ENCODE results near the gene USP47. TPM values are rescaled to one million over a fixed set of nuclear protein-coding genes. Genes with fewer than 3 reads are reported as not detected.
A peak's percentile ranks its signal among the peaks of the same experiment; 100 is the strongest.

USP47 gene
- total RNA-seq, 1 donor from 2014 or later: 21.3 TPM

DNA sequence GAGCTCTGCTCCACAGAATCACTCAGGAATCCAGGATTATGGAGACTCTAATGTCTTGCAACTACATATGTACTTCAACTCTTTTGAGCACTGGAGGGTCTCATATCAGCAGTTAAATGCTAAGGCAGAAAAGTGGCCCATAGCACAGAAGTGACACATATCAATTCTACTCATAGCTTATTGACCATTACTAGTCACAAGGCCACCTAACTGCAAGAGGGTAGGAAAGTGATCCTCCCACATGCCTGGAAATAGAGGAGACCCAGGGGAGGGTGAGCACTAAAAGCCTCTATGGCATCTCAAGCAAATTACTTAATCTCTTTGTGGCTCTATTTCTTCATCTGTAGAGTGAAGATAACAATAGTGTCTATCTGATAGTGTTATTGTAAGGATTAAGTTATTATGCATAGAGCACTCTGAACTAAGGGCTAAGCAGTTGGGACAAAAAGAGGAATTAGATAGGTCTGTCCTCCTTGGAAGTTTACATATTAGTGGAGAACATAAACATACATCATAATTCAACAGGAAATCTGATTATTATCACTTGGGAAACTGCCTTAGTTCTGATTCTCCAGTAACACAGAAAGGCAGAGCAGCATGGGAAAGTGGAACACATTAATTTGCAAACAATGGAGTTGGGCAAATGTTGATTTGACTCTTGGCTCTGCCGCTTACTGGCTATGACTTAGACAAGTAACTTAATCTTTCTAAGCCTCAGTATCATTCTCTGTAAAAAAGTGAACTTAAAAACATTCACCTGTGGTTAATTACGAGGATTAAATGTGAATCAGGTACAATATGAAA is 25.1 kb upstream of the USP47 start:
- DNase-seq (ENCODE audit: low read depth): peak; percentile 46
- no peak overlapping the region for H3K4me3 ChIP-seq (ENCODE audit: low read depth, low read length)
- TF ChIP-seq, protein P1, sequence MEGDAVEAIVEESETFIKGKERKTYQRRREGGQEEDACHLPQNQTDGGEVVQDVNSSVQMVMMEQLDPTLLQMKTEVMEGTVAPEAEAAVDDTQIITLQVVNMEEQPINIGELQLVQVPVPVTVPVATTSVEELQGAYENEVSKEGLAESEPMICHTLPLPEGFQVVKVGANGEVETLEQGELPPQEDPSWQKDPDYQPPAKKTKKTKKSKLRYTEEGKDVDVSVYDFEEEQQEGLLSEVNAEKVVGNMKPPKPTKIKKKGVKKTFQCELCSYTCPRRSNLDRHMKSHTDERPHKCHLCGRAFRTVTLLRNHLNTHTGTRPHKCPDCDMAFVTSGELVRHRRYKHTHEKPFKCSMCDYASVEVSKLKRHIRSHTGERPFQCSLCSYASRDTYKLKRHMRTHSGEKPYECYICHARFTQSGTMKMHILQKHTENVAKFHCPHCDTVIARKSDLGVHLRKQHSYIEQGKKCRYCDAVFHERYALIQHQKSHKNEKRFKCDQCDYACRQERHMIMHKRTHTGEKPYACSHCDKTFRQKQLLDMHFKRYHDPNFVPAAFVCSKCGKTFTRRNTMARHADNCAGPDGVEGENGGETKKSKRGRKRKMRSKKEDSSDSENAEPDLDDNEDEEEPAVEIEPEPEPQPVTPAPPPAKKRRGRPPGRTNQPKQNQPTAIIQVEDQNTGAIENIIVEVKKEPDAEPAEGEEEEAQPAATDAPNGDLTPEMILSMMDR (conservative IDR thresholded peaks at IDR 0.05; ENCODE audit: low read depth, low read length): no peak

DNA sequence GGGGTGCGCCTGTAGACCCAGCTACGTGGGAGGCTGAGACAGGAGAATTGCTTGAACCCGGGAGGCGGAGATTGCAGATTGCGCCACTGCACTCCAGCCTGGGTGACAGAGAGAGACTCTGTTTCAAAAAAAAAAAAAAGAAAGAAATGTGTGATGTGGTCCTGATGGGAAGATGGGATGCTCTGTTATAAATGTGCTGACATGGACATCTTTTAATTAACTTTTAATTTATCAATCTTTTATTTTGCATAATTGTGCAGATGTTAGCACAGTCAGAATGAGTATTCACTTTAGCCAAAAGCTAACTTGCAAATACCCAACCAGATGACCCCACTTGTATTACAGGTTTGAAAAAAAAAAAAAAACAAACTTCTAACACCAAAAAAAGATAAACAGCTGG is 23.8 kb upstream of the USP47 start:
- H3K4me3 ChIP-seq (ENCODE audit: low read depth, low read length): no peak overlapping the region
- no peak for DNase-seq (ENCODE audit: low read depth)
- TF ChIP-seq, protein P1 (conservative IDR thresholded peaks at IDR 0.05; ENCODE audit: low read depth, low read length): no peak

DNA sequence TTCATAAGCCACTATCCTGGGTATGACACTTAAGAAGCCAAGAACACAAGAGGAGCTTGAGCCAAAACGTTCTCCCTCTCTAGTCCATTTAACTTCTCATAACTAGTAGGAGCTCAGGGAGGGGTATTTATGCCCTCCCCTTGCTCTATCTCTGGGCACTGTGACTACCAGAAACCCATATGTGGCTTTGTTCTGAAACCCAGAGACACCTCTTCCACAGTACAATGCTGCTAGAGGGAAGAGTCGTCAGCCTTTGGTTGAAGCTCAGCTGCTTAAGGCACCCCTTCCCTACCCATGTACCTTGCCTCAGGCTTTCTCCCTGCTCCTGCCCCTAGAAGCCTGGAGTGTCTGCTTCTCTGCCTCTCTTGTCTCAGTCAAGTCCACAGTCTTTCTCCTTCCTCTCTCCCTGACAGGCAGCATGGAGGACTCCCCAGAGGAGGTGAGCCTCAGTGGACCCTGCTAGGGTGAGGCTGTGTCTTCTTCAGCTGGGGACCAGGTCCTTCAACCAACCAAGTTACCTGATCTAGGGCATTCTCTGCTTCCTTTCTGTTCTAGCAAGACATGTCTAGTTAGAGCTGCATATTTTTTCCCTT is 23.1 kb upstream of the USP47 start:
- DNase-seq (ENCODE audit: low read depth): no peak
- TF ChIP-seq, protein P1 (conservative IDR thresholded peaks at IDR 0.05; ENCODE audit: low read depth, low read length): no peak
- H3K4me3 ChIP-seq (ENCODE audit: low read depth, low read length): no peak overlapping the region

DNA sequence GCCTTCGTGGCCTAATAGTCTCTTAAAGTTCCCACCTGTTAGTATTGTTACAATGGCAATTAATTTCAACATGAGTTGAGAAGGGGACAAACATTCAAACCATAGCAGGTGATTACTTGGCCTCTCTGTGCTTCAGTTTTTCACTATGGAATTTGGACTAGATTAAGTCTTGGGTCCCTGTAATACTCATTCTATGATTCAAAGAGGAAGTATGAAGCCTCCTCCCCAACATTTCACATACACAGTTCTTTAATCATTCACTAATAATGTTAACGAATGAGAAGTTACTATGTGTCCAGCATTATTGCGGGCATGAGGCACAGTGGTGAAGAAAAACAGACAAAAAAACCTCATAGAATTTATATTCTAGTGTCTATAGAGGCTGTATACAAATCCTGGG is 19.9 kb upstream of the USP47 start:
- H3K4me3 ChIP-seq (ENCODE audit: low read depth, low read length): no peak overlapping the region
- peak; percentile 67 for DNase-seq (ENCODE audit: low read depth)
- TF ChIP-seq, protein P1 (conservative IDR thresholded peaks at IDR 0.05; ENCODE audit: low read depth, low read length): no peak

DNA sequence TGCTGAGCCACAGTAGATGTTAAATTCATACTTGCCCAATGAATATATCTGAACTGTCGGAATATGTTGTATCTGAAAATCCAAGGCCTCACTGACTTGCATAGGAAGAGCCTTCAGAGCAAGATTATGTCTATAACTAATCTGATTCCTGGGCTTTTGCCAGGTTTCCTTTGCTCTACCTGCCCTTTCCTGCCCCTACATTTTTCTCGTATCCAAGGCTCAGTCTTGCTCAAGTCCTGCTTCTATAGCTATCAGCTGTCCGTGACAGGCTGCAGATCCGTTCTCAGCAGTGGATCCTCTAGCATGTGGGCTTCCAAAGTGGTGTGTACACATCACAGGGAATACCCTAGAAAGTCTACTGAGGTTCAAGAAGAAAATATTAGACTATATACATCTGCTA is 18.8 kb upstream of the USP47 start:
- TF ChIP-seq, protein P1 (conservative IDR thresholded peaks at IDR 0.05; ENCODE audit: low read depth, low read length): no peak
- no peak overlapping the region for H3K4me3 ChIP-seq (ENCODE audit: low read depth, low read length)
- no peak for DNase-seq (ENCODE audit: low read depth)

DNA sequence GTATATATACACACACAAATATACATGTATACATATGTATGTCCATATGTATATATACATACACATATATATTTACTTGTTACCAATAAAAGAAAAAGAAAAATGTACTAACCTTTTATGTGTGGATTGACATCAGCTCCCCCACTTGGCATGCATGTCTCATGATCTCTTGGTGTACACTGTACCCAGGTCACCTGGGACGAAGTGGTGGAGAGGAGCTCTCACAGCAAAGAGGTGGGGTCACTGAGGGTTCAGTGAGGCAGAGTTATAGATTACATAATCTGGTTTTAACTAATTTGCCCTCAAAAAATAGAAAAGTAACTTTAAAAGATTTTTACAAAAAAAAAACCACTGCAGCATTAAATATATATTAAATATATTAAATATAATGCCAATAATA is 15.5 kb upstream of the USP47 start:
- TF ChIP-seq, protein P1 (conservative IDR thresholded peaks at IDR 0.05; ENCODE audit: low read depth, low read length): no peak
- H3K4me3 ChIP-seq (ENCODE audit: low read depth, low read length): no peak overlapping the region
- no peak for DNase-seq (ENCODE audit: low read depth)
